Measurements from ENCODE around the gene SERPINA7.

DNA sequence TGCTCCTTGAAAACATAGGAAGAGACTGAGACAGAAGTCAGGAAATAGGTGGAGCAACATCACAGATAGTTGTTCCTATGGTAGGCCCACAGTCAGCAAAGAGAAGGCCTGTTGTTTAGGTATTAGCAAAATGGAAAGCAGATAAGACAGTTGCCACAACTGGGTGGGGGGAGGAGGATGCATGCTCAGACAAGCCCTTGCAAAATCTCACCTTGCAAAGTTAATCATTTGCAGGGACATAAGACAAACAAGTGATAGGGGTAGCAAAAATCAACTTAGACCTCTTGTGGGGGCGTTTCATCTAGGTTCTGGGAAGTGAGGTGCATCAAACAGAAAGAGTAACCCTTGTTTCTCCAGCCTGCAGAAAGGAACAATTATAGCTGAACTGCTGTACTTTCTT, 30.7 kb downstream of the SERPINA7 start:
- TF ChIP-seq, protein P1, sequence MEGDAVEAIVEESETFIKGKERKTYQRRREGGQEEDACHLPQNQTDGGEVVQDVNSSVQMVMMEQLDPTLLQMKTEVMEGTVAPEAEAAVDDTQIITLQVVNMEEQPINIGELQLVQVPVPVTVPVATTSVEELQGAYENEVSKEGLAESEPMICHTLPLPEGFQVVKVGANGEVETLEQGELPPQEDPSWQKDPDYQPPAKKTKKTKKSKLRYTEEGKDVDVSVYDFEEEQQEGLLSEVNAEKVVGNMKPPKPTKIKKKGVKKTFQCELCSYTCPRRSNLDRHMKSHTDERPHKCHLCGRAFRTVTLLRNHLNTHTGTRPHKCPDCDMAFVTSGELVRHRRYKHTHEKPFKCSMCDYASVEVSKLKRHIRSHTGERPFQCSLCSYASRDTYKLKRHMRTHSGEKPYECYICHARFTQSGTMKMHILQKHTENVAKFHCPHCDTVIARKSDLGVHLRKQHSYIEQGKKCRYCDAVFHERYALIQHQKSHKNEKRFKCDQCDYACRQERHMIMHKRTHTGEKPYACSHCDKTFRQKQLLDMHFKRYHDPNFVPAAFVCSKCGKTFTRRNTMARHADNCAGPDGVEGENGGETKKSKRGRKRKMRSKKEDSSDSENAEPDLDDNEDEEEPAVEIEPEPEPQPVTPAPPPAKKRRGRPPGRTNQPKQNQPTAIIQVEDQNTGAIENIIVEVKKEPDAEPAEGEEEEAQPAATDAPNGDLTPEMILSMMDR (IDR thresholded peaks at IDR 0.05 in 2 of 3, conservative IDR thresholded peaks at IDR 0.05 in 1 of 3; ENCODE audit: borderline replicate concordance in 1 of 3, insufficient read depth in 1 of 3, low read depth in 2 of 3, low read length in 2 of 3) = no peak
- no peak for TF ChIP-seq ZNF274 (IDR thresholded peaks at IDR 0.05; ENCODE audit: low read depth, low read length)
- no peak for TF ChIP-seq POLR2A (IDR thresholded peaks at IDR 0.05; ENCODE audit: borderline replicate concordance, extremely low read depth, insufficient read depth, insufficient read length)
- TF ChIP-seq, protein P2, sequence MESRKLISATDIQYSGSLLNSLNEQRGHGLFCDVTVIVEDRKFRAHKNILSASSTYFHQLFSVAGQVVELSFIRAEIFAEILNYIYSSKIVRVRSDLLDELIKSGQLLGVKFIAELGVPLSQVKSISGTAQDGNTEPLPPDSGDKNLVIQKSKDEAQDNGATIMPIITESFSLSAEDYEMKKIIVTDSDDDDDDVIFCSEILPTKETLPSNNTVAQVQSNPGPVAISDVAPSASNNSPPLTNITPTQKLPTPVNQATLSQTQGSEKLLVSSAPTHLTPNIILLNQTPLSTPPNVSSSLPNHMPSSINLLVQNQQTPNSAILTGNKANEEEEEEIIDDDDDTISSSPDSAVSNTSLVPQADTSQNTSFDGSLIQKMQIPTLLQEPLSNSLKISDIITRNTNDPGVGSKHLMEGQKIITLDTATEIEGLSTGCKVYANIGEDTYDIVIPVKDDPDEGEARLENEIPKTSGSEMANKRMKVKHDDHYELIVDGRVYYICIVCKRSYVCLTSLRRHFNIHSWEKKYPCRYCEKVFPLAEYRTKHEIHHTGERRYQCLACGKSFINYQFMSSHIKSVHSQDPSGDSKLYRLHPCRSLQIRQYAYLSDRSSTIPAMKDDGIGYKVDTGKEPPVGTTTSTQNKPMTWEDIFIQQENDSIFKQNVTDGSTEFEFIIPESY (IDR thresholded peaks at IDR 0.05; ENCODE audit: extremely low read depth, insufficient replicate concordance, low read length) = no peak
- TF ChIP-seq CBX3 (IDR thresholded peaks at IDR 0.05; ENCODE audit: low read depth) = no peak
- TF ChIP-seq ZFX (IDR thresholded peaks at IDR 0.05) = no peak
- no peak for TF ChIP-seq YY1 (IDR thresholded peaks at IDR 0.05; ENCODE audit: extremely low read depth, insufficient replicate concordance, low read depth, low read length)
- TF ChIP-seq RAD21 (IDR thresholded peaks at IDR 0.05; ENCODE audit: low read depth) = no peak
- TF ChIP-seq, protein P3, sequence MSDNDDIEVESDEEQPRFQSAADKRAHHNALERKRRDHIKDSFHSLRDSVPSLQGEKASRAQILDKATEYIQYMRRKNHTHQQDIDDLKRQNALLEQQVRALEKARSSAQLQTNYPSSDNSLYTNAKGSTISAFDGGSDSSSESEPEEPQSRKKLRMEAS (IDR thresholded peaks at IDR 0.05) = no peak
- no peak for TF ChIP-seq EZH2 (IDR thresholded peaks at IDR 0.05)
